HepG2 (cell line): ENCODE data around the gene METTL26. TPM values are rescaled to one million over a fixed set of nuclear protein-coding genes. Genes with fewer than 3 reads are reported as not detected.

ENCODE experiments used
- DNMT3B ChIP-seq: conservative IDR thresholded peaks from 2 replicates; pipeline ENCODE4 v1.6.1; 2016; ENCODE audit warnings: missing biosample characterization, control low read depth
- ETV6 ChIP-seq: sonication (generic); formaldehyde crosslinking; conservative IDR thresholded peaks from 2 replicates; pipeline ENCODE4 v1.4.0; 2020; ENCODE audit warnings: missing genetic modification reagents
- HNRNPK ChIP-seq: fragments of 200-400 bp; formaldehyde crosslinking; IDR thresholded peaks from 2 replicates; pipeline ENCODE4 v1.6.1; 2018; ENCODE audit warnings: low read length, low read depth, moderate library complexity, mild to moderate bottlenecking; ENCODE audit not compliant: poor library complexity, severe bottlenecking
- KAT7 ChIP-seq: IDR thresholded peaks from 2 replicates; pipeline ENCODE4 v1.6.1; 2018; ENCODE audit warnings: borderline replicate concordance, missing compliant biosample characterization
- KDM4B ChIP-seq: sonication (generic); formaldehyde crosslinking; IDR thresholded peaks from 2 replicates; pipeline ENCODE4 v1.4.0; 2020; ENCODE audit warnings: missing genetic modification reagents
- MLLT10 ChIP-seq: sonication (generic); formaldehyde crosslinking; IDR thresholded peaks from 2 replicates; pipeline ENCODE4 v1.4.0; 2020; ENCODE audit warnings: missing genetic modification reagents
- PHF21A ChIP-seq: sonication (generic); formaldehyde crosslinking; IDR thresholded peaks from 2 replicates; pipeline ENCODE4 v1.5.0; 2020; ENCODE audit warnings: mild to moderate bottlenecking, missing genetic modification reagents
- ZNF350 ChIP-seq: sonication (generic); formaldehyde crosslinking; IDR thresholded peaks from 2 replicates; pipeline ENCODE4 v1.4.0; 2020; ENCODE audit warnings: mild to moderate bottlenecking, low read depth, missing genetic modification reagents, borderline replicate concordance
- ZNF549 ChIP-seq: sonication (generic); formaldehyde crosslinking; IDR thresholded peaks from 2 replicates; pipeline ENCODE4 v1.5.0; 2020; ENCODE audit warnings: missing genetic modification reagents
- ZNF556 ChIP-seq: sonication (generic); formaldehyde crosslinking; IDR thresholded peaks from 2 replicates; pipeline ENCODE4 v1.4.0; 2020; ENCODE audit warnings: mild to moderate bottlenecking, missing genetic modification reagents, borderline replicate concordance
- ZNF746 ChIP-seq: sonication (generic); formaldehyde crosslinking; IDR thresholded peaks from 2 replicates; pipeline ENCODE4 v1.8.0; 2022; ENCODE audit warnings: mild to moderate bottlenecking, missing genetic modification reagents
- polyA plus RNA-seq, 8 experiments: library from polyadenylated mRNA; depleted of rRNA in 3 of 8; stranded (reverse) in 7 of 8; unstranded in 1 of 8; fragments of >200 nt; fragmentation: Illumina TruSeq in 4 of 8; extraction: Trizol in 4 of 8; gene quantifications; 2 replicates each; pipeline versions ENCODE4 v1.2.1 to v1.2.3, GENCODE V29; 2011 to 2016; ENCODE audit warnings: low read depth in 4 of 8, missing spikeins in 1 of 8, mixed read lengths in 1 of 8; ENCODE audit not compliant: insufficient read depth in 1 of 8
- total RNA-seq, 5 experiments: library from RNA; depleted of rRNA; stranded (reverse); fragments of >200 nt; fragmentation: Illumina TruSeq; extraction: Trizol; gene quantifications; 2 replicates each; pipeline ENCODE4 v1.2.3, GENCODE V29; 2016; ENCODE audit warnings: low read depth in 1 of 5
- TF ChIP-seq, protein P1 (sequence below): sonication (generic); formaldehyde crosslinking; IDR thresholded peaks from 2 replicates; pipeline ENCODE4 v1.4.0; 2020; ENCODE audit warnings: missing genetic modification reagents
- TF ChIP-seq, protein P2 (sequence below): sonication (generic); formaldehyde crosslinking; IDR thresholded peaks from 2 replicates; pipeline ENCODE4 v1.5.0; 2020; ENCODE audit warnings: mild to moderate bottlenecking, missing genetic modification reagents
- TF ChIP-seq, protein P3 (sequence below): sonication (generic); formaldehyde crosslinking; IDR thresholded peaks from one replicate; pipeline ENCODE4 v1.5.1; 2020; ENCODE audit warnings: mild to moderate bottlenecking, missing genetic modification reagents; ENCODE audit errors: not compliant biosample characterization

The METTL26 gene
- total and polyA plus RNA-seq, 2 of the 13 experiments (the other 11 are each of a cell fraction or from before 2014, with no cell fraction given), result 65.5 to 70.1 TPM

DNA sequence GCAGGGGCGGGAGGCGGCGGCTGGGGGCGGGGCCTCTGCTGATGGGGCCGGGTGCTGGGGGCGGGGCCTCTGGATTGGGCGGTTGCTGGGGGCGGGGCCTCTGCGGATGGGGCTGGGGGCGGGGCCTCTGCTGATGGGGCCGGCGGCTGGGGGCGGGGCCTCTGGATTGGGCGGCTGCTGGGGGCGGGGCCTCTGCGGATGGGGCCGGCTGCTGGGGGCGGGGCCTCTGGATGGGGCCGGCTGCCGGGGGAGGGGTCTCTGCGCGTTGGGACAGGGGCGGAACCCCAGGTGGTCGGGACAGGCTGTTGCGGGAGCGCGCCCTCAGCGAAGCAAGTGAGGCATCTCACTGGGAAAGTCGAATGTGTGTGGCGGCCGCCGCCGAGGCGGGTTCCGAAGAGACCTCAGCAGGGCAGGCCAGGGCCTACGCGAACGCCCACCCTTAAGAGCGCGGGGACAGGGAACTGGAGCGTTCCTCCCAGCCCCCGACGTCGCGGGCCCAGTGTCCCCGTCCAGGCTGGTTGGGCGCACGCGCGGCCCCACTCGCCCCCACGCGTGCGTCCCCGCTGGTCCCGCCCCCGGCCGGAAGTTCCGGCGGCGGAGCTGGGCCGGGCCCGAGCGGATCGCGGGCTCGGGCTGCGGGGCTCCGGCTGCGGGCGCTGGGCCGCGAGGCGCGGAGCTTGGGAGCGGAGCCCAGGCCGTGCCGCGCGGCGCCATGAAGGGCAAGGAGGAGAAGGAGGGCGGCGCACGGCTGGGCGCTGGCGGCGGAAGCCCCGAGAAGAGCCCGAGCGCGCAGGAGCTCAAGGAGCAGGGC, 43.9 kb upstream of the METTL26 start, which contains the start of gene STUB1 (continued):
- TF ChIP-seq, protein P1, sequence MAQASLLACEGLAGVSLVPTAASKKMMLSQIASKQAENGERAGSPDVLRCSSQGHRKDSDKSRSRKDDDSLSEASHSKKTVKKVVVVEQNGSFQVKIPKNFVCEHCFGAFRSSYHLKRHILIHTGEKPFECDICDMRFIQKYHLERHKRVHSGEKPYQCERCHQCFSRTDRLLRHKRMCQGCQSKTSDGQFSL (CRISPR knock-in tag), result no peak
- TF ChIP-seq KAT7 (no peak), HNRNPK (no peak), ZNF549 (no peak), PHF21A (CRISPR knock-in tag) (0 out of 2 replicates have a peak, but pooled peaks have one; percentile 27), ZNF350 (CRISPR knock-in tag) (no peak), KDM4B (CRISPR knock-in tag) (no peak), MLLT10 (CRISPR knock-in tag) (no peak), ETV6 (CRISPR knock-in tag) (no peak), ZNF556 (CRISPR knock-in tag) (no peak), ZNF746 (CRISPR knock-in tag) (peak; percentile 38; the same call in 1 of the 2 replicates), DNMT3B (CRISPR knock-in tag) (no peak)
- TF ChIP-seq, protein P2, sequence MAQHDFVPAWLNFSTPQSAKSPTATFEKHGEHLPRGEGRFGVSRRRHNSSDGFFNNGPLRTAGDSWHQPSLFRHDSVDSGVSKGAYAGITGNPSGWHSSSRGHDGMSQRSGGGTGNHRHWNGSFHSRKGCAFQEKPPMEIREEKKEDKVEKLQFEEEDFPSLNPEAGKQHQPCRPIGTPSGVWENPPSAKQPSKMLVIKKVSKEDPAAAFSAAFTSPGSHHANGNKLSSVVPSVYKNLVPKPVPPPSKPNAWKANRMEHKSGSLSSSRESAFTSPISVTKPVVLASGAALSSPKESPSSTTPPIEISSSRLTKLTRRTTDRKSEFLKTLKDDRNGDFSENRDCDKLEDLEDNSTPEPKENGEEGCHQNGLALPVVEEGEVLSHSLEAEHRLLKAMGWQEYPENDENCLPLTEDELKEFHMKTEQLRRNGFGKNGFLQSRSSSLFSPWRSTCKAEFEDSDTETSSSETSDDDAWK (CRISPR knock-in tag), result no peak
- TF ChIP-seq, protein P3, sequence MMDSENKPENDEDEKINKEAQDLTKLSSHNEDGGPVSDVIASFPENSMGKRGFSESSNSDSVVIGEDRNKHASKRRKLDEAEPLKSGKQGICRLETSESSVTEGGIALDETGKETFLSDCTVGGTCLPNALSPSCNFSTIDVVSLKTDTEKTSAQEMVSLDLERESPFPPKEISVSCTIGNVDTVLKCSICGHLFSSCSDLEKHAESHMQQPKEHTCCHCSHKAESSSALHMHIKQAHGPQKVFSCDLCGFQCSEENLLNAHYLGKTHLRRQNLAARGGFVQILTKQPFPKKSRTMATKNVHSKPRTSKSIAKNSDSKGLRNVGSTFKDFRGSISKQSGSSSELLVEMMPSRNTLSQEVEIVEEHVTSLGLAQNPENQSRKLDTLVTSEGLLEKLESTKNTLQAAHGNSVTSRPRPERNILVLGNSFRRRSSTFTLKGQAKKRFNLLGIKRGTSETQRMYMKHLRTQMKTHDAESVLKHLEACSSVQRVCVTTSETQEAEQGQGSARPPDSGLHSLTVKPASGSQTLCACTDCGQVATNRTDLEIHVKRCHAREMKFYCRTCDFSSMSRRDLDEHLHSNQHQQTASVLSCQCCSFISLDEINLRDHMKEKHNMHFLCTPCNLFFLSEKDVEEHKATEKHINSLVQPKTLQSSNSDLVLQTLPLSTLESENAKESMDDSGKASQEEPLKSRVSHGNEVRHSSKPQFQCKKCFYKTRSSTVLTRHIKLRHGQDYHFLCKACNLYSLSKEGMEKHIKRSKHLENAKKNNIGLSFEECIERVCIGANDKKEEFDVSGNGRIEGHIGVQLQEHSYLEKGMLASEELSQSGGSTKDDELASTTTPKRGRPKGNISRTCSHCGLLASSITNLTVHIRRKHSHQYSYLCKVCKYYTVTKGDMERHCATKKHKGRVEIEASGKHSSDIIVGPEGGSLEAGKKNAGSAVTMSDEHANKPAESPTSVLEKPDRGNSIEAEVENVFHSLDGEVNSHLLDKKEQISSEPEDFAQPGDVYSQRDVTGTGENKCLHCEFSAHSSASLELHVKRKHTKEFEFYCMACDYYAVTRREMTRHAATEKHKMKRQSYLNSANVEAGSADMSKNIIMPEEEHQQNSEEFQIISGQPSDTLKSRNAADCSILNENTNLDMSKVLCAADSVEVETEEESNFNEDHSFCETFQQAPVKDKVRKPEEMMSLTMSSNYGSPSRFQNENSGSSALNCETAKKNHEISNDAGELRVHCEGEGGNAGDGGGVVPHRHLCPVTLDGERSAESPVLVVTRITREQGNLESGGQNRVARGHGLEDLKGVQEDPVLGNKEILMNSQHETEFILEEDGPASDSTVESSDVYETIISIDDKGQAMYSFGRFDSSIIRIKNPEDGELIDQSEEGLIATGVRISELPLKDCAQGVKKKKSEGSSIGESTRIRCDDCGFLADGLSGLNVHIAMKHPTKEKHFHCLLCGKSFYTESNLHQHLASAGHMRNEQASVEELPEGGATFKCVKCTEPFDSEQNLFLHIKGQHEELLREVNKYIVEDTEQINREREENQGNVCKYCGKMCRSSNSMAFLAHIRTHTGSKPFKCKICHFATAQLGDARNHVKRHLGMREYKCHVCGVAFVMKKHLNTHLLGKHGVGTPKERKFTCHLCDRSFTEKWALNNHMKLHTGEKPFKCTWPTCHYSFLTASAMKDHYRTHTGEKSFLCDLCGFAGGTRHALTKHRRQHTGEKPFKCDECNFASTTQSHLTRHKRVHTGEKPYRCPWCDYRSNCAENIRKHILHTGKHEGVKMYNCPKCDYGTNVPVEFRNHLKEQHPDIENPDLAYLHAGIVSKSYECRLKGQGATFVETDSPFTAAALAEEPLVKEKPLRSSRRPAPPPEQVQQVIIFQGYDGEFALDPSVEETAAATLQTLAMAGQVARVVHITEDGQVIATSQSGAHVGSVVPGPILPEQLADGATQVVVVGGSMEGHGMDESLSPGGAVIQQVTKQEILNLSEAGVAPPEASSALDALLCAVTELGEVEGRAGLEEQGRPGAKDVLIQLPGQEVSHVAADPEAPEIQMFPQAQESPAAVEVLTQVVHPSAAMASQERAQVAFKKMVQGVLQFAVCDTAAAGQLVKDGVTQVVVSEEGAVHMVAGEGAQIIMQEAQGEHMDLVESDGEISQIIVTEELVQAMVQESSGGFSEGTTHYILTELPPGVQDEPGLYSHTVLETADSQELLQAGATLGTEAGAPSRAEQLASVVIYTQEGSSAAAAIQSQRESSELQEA (CRISPR knock-in tag), result no peak
